ENCODE data around the gene CUL4B. TPM values are rescaled to one million over a fixed set of nuclear protein-coding genes. Genes with fewer than 3 reads are reported as not detected.

Gene CUL4B
- total RNA-seq, 3 donors from 2014 or later: 38.7 to 45.5 (median 45.1) TPM

DNA sequence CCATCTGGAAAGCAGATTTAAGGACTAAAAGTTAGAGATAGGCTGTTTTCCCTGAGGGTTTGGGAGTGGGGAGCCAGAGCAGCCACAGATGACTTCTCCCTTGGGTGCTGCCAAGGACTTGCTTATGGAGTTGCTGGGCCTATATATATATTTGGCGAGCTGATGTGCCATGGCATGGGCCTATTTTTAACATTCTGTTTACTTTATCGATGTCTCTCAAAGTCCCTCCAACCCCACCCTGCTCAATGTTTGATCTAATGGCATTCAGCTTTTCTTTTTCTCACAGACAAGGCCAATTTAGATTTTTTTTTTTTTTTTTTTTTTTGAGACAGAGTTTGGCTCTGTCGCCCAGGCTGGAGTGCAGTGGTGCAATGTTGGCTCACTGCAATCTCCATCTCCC is 6.1 kb upstream of the CUL4B start:
- intact Hi-C loops (cut with DNase I; ENCODE audit: low total_unique reads): no loop called here

DNA sequence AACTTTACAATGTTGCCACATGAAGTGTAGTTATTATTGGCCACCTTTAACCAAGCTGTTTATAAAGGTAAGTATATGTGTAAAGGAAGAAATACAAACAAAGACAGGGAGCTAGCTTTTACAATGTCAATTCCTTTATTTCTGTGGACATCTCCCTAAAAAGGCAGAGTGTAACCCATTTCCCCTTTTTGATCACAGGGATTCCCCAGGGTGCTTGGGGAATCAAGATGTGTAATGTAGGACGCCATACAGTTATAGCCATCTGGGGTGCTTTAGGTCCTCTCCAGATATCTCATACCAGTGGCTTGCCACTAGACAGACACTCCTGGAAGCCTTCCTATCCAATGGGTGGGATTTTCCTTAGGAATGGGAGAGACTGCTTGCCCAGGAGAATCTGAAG is 4.2 kb upstream of the CUL4B start:
- H3K36me3 ChIP-seq: no peaks in the 10 kb centered on the region
- intact Hi-C loops (cut with DNase I; ENCODE audit: low total_unique reads): no loop called here
- H3K4me3 ChIP-seq: no peak overlapping the region
- H3K4me1 ChIP-seq: peaks cover 3 to 4% of the 10 kb centered on the region in 2 donors
- no peak overlapping the region for H3K27ac ChIP-seq
- TF ChIP-seq POLR2AphosphoS5 (IDR thresholded peaks at IDR 0.05) (no peak), POLR2A (IDR thresholded peaks at IDR 0.05) (no peak)
- TF ChIP-seq, protein P1, sequence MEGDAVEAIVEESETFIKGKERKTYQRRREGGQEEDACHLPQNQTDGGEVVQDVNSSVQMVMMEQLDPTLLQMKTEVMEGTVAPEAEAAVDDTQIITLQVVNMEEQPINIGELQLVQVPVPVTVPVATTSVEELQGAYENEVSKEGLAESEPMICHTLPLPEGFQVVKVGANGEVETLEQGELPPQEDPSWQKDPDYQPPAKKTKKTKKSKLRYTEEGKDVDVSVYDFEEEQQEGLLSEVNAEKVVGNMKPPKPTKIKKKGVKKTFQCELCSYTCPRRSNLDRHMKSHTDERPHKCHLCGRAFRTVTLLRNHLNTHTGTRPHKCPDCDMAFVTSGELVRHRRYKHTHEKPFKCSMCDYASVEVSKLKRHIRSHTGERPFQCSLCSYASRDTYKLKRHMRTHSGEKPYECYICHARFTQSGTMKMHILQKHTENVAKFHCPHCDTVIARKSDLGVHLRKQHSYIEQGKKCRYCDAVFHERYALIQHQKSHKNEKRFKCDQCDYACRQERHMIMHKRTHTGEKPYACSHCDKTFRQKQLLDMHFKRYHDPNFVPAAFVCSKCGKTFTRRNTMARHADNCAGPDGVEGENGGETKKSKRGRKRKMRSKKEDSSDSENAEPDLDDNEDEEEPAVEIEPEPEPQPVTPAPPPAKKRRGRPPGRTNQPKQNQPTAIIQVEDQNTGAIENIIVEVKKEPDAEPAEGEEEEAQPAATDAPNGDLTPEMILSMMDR (IDR thresholded peaks at IDR 0.05): no peak
- H3K9me3 ChIP-seq: no peaks in the 10 kb centered on the region
- peaks cover 0 to 4% of the 10 kb centered on the region in 2 donors for H3K27me3 ChIP-seq
- no peak for DNase-seq (ENCODE audit: low spot score in 2 of 2)

More for the DNA sequence above, 6.1 kb upstream of the CUL4B start:
- no peak overlapping the region for H3K4me3 ChIP-seq
- peaks cover 0 to 3% of the 10 kb centered on the region in 2 donors for H3K27me3 ChIP-seq
- no peak for DNase-seq (ENCODE audit: low spot score in 2 of 2)
- H3K4me1 ChIP-seq: peaks cover 3 to 4% of the 10 kb centered on the region in 2 donors
- TF ChIP-seq, protein P1 (IDR thresholded peaks at IDR 0.05): no peak
- no peak for TF ChIP-seq POLR2AphosphoS5 (IDR thresholded peaks at IDR 0.05)
- TF ChIP-seq POLR2A (IDR thresholded peaks at IDR 0.05): no peak
- no peak overlapping the region for H3K27ac ChIP-seq
- no peaks in the 10 kb centered on the region for H3K36me3 ChIP-seq
- H3K9me3 ChIP-seq: no peaks in the 10 kb centered on the region

DNA sequence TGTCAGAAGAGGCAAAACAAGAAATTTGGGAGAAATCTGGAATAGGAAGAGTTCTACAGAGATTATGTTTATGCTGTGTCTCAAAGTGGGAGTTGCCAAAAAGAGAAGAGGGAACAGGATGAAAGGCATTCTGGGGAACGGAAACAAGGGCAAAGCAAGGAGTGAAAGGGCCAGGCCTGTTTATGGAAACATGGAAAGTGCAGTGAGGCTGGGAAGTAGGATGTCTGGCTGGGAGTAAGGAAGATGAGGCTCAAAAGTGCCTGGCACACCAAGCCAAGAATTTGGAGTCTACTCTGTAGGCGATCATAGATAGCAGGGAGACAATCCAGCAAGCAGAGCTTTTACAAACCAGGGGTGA is 1.8 kb upstream of the CUL4B start:
- H3K27me3 ChIP-seq: peaks cover 0 to 4% of the 10 kb centered on the region in 2 donors
- no peak overlapping the region for H3K4me3 ChIP-seq
- DNase-seq (ENCODE audit: low spot score in 2 of 2): no peak
- H3K27ac ChIP-seq: peak overlapping the region; percentile 96 to 99
- no peak for TF ChIP-seq POLR2AphosphoS5 (IDR thresholded peaks at IDR 0.05)
- TF ChIP-seq POLR2A (IDR thresholded peaks at IDR 0.05): no peak
- TF ChIP-seq, protein P1 (IDR thresholded peaks at IDR 0.05): no peak
- no peaks in the 10 kb centered on the region for H3K36me3 ChIP-seq
- intact Hi-C loops (cut with DNase I; ENCODE audit: low total_unique reads): no loop called here
- no peaks in the 10 kb centered on the region for H3K9me3 ChIP-seq
- peaks cover 3 to 4% of the 10 kb centered on the region in 2 donors for H3K4me1 ChIP-seq

DNA sequence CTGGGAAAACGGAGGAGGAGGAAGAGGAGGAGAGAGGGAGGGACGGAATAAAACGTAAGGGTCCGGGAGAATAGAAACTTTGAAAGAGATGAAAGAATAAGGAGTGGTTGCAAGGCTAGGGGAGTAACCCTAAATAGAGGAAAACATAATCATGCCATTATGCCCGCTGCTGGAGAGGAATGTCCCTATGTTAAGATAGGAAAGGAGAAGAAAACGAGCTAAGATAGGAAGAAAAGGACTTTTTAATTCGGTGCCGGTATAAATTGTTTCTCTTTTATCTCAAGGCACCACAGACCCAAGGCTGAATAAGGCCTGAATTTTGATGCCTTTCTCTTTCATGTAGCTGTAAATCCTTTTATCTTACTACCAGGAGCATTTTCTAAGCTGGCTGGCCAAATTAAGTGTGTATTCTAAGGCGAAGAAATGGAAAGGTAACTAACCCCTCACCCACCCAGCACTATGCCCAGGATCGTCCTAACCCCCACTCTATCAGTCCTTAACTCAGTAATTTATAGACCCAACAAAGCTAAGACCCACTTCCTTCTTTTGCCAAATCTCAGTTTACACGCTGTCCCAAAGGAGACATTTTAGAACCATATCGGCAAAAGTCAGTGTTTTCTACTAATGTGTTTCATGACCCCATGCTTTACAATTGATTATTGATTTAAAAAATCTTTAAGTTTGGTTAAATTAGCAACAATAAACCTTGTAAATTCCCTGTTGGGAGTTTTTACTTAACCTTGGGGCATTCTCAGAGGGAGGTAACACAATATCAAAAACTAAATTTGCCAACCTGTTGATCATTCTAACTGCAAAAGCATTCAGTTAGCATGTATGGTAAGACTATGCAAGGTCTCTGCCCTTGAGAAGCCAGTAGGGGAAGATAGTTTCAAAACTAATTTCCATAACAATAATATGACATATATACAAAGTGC is 1.1 kb upstream of the CUL4B start:
- Histone ChIP-seq H3K27ac (peak overlapping the region; percentile 96 to 99), H3K4me3 (peak overlapping the region; percentile 55 to 80 (median 63)), H3K9me3 (no peaks in the 10 kb centered on the region), H3K4me1 (peaks cover 3 to 4% of the 10 kb centered on the region in 2 donors), H3K27me3 (peaks cover 0 to 4% of the 10 kb centered on the region in 2 donors), H3K36me3 (no peaks in the 10 kb centered on the region)
- TF ChIP-seq POLR2AphosphoS5 (IDR thresholded peaks at IDR 0.05) (no peak), POLR2A (IDR thresholded peaks at IDR 0.05) (no peak)
- TF ChIP-seq, protein P1 (IDR thresholded peaks at IDR 0.05): no peak
- intact Hi-C loops (cut with DNase I; ENCODE audit: low total_unique reads): no loop called here
- DNase-seq (ENCODE audit: low spot score in 2 of 2): no peak

DNA sequence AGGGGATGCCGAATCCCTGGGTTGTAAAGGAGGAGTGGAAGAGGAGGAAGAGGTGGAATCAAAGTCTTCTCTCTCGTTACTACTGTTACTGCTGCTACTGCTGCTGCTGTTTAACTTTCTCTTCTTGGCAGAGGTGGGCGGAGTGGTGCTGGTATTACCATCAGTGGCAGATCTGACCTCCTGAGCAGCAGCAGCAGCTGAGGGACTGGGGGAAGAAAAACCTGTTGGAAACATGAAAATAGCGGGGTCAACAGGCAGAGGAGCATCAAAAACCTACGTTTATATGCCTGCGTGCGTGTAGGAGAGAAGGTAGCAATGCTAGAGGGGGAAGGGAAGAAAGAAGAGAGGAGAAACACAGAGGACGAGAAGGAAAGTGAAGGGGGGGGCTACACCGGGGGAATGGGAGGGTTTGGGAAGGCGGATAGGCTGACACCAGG is 339 bp downstream of the CUL4B start:
- no peaks in the 10 kb centered on the region for H3K9me3 ChIP-seq
- H3K36me3 ChIP-seq: no peaks in the 10 kb centered on the region
- peaks cover 0 to 4% of the 10 kb centered on the region in 2 donors for H3K27me3 ChIP-seq
- TF ChIP-seq POLR2A (IDR thresholded peaks at IDR 0.05): no peak
- TF ChIP-seq POLR2AphosphoS5 (IDR thresholded peaks at IDR 0.05): no peak
- TF ChIP-seq, protein P1 (IDR thresholded peaks at IDR 0.05): no peak
- DNase-seq (ENCODE audit: low spot score in 2 of 2): peak in 1 of 2 donors; percentile 25
- H3K4me3 ChIP-seq: peak overlapping the region; percentile 55 to 80 (median 63)
- H3K4me1 ChIP-seq: peaks cover 3 to 4% of the 10 kb centered on the region in 2 donors
- intact Hi-C loops (cut with DNase I; ENCODE audit: low total_unique reads): no loop called here
- peak overlapping the region; percentile 96 to 99 for H3K27ac ChIP-seq
